ENCODE data around the gene ICAM4. TPM values are rescaled to one million over a fixed set of nuclear protein-coding genes. Genes with fewer than 3 reads are reported as not detected.

Gene ICAM4
- total and polyA plus RNA-seq, 2 of the 8 experiments (the other 6 are each of a cell fraction or from before 2014, with no cell fraction given): 1.5 to 4.1 TPM

GRCh38 chr19:10243606-10244005, 43.1 kb upstream of the ICAM4 start (continued):
- TF ChIP-seq CHD7 (IDR thresholded peaks at IDR 0.05; ENCODE audit: insufficient replicate concordance, low read length) (no peak), EP300 (IDR thresholded peaks at IDR 0.05; ENCODE audit: borderline replicate concordance in 1 of 2, low read depth in 2 of 2, low read length in 2 of 2) (no peak), SP4 (IDR thresholded peaks at IDR 0.05; ENCODE audit: low read length) (no peak), ASH2L (IDR thresholded peaks at IDR 0.05; ENCODE audit: low read length) (no peak), CTBP2 (IDR thresholded peaks at IDR 0.05; ENCODE audit: borderline replicate concordance, insufficient read depth, insufficient read length, low read length) (no peak), SUZ12 (IDR thresholded peaks at IDR 0.05; ENCODE audit: low read length) (no peak), GTF2F1 (IDR thresholded peaks at IDR 0.05; ENCODE audit: borderline replicate concordance, low read depth, low read length) (no peak)
